Kidney (tissue), 14 donors: Measurements from ENCODE around the gene NTN4. TPM values are rescaled to one million over a fixed set of nuclear protein-coding genes. Genes with fewer than 3 reads are reported as not detected.

Experiments
- DNase-seq, 5 donors: peaks; one replicate each; pipeline ENCODE4 v3.0.0-alpha.2; 2013 to 2020
- FAIRE-seq: peaks from 2 replicates; lab custom pipeline; 2012; peaks lifted over from hg19 to GRCh38; lab: Jason Lieb, UNC
- H3K27ac ChIP-seq, 2 donors: one replicate each; pipeline ENCODE4 v1.7.0; 2013; ENCODE audit warnings: low read depth in 2 of 2, low read length in 2 of 2, inconsistent platforms in 1 of 2
- H3K27me3 ChIP-seq: one replicate; pipeline ENCODE4 v1.7.1; 2013; ENCODE audit warnings: low read length, inconsistent platforms; ENCODE audit not compliant: control insufficient read depth, insufficient read depth
- H3K36me3 ChIP-seq, 3 donors: one replicate each; pipeline versions ENCODE4 v1.7.0 to v1.7.1; 2013; ENCODE audit warnings: low read length in 3 of 3, control low read depth in 1 of 3, inconsistent platforms in 1 of 3; ENCODE audit not compliant: insufficient read depth in 3 of 3, control insufficient read depth in 2 of 3
- H3K4me1 ChIP-seq, 3 donors: one replicate each; pipeline versions ENCODE4 v1.7.0 to v1.7.1; 2013; ENCODE audit warnings: low read length in 3 of 3, inconsistent platforms in 1 of 3, low read depth in 1 of 3; ENCODE audit not compliant: control insufficient read depth in 2 of 3, insufficient read depth in 2 of 3
- H3K4me3 ChIP-seq, 3 donors: one replicate each; pipeline versions ENCODE4 v1.7.0 to v1.8.1; 2013; ENCODE audit warnings: low read length in 3 of 3, control low read depth in 1 of 3, inconsistent platforms in 1 of 3
- H3K9ac ChIP-seq, 3 donors: one replicate each; pipeline versions ENCODE4 v1.7.0 to v1.7.1; 2013; ENCODE audit warnings: low read length in 3 of 3, control low read depth in 1 of 3, inconsistent platforms in 1 of 3
- H3K9me3 ChIP-seq, 3 donors: one replicate each; pipeline versions ENCODE4 v1.7.0 to v1.7.1; 2013; ENCODE audit warnings: low read length in 3 of 3, control low read depth in 1 of 3, inconsistent platforms in 1 of 3; ENCODE audit not compliant: control insufficient read depth in 2 of 3, insufficient read depth in 1 of 3
- intact Hi-C: fragments of 100-400 bp; cut with DNase I; formaldehyde crosslinking; loops from one replicate; pipeline ENCODE4 v1.11.1; 2022
- polyA plus RNA-seq: library from polyadenylated mRNA; stranded (reverse); fragments of 350-450 nt; fragmentation: Illumina TruSeq; extraction: RNeasy Lipid Tissue Mini Kit (QIAGEN cat#74804); gene quantifications from one replicate; pipeline ENCODE4 v1.2.3, GENCODE V29; 2014; ENCODE audit warnings: low read depth, low replicate concordance; ENCODE audit not compliant: insufficient read depth
- total RNA-seq: library from RNA; stranded (reverse); fragmentation: NEBNext Ultra II Directional; extraction: Animal tissue kit (Norgen Biotek cat#: 25700); gene quantifications from one replicate; pipeline ENCODE4 v1.2.1, GENCODE V29; 2021
- TF ChIP-seq, protein P1 (sequence below): IDR thresholded peaks from 3 replicates; pipeline ENCODE4 v1.5.1; 2012; ENCODE audit warnings: mild to moderate bottlenecking, moderate library complexity, borderline replicate concordance; ENCODE audit not compliant: insufficient read depth; ENCODE audit errors: extremely low read depth
- donor health status: control.
- donor health status: control.
- donor health status: control.
- donor health status: control.
- donor health status: control.
- donor health status: DM: yes; HTN: yes; CAD: no.
- donor health status: Normal renal cell carcinoma (clear cell type).

Gene NTN4
- total and polyA plus RNA-seq, 2 donors from 2014 or later, result 71.0 to 83.2 TPM

GRCh38 chr12:95809000-95809680, 18.6 kb upstream of the NTN4 start:
- TF ChIP-seq, protein P1, sequence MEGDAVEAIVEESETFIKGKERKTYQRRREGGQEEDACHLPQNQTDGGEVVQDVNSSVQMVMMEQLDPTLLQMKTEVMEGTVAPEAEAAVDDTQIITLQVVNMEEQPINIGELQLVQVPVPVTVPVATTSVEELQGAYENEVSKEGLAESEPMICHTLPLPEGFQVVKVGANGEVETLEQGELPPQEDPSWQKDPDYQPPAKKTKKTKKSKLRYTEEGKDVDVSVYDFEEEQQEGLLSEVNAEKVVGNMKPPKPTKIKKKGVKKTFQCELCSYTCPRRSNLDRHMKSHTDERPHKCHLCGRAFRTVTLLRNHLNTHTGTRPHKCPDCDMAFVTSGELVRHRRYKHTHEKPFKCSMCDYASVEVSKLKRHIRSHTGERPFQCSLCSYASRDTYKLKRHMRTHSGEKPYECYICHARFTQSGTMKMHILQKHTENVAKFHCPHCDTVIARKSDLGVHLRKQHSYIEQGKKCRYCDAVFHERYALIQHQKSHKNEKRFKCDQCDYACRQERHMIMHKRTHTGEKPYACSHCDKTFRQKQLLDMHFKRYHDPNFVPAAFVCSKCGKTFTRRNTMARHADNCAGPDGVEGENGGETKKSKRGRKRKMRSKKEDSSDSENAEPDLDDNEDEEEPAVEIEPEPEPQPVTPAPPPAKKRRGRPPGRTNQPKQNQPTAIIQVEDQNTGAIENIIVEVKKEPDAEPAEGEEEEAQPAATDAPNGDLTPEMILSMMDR, result no peak
- Histone ChIP-seq H3K4me3 (no peak overlapping the region), H3K36me3 (no peaks in the 10 kb centered on the region), H3K4me1 (peaks cover 0 to 6% (median 2%) of the 10 kb centered on the region in 3 donors), H3K27ac (no peak overlapping the region), H3K27me3 (no peaks in the 10 kb centered on the region), H3K9ac (no peak overlapping the region), H3K9me3 (no peaks in the 10 kb centered on the region)
- DNase-seq (no peak), FAIRE-seq (no peak)
- intact Hi-C loops, result no loop called here

DNA sequence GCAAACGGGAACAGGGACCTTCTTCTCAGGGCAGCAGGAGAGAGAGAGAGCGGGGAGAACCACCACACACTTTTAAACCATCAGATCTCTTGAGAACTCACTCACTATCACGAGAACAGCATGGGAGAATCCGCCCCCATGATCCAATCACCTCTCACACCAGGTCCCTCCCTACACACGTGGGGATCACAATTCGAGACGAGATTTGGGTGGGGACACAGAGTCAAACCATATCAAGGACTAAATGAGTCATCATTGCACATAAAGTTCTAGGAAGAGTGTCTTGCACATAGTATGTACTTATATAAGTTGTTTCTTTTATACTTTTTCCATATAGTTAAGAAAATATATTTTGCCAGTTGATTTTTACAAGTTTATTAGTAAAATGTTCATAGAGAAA, 17.6 kb upstream of the NTN4 start:
- FAIRE-seq (no peak), DNase-seq (no peak)
- intact Hi-C loops, result no loop called here
- Histone ChIP-seq H3K27ac (no peak overlapping the region), H3K27me3 (no peaks in the 10 kb centered on the region), H3K36me3 (no peaks in the 10 kb centered on the region), H3K4me1 (peaks cover 0 to 8% (median 2%) of the 10 kb centered on the region in 3 donors), H3K9ac (no peak overlapping the region), H3K9me3 (no peaks in the 10 kb centered on the region), H3K4me3 (no peak overlapping the region)
- TF ChIP-seq, protein P1, result no peak

DNA sequence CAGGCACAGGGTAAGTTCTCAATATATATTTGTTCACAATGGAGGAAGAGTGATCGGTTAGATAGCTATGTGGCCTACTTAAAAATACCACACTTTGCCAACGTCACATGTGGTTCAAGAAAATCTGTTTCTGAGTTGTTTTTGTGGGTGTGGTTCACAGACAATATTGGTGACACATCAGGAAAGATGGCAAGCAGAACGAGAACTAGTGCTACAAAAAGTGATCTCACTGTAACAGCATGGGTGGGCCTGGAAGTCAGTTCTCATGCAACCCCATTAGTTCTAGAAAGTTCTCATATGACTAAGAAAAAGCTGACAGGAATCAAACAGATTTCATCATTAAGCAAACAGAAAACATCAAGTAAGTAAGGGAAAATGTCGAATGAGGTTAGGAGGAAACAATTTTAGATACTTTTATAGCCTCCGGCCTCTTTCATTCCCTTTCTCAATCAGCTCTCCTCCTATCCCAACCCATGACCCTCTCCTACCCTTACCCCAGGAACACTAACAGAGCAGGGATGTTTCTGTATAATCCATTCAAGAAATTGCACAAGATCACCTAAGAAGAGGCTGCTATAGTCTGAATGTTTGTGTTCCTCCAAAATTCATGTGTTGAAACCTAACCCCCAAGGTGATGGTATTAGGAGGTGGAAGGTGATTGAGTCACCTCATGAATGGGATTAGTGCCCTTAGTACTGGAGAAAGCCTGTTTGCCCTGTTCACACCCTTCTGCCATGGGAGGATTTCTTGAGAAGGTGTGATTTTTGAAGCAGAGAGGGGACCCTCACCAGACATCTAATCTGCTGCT, 15.5 kb upstream of the NTN4 start:
- DNase-seq (no peak), FAIRE-seq (no peak)
- H3K4me1 ChIP-seq, result peaks cover 0 to 15% (median 2%) of the 10 kb centered on the region in 3 donors
- no peaks in the 10 kb centered on the region for H3K36me3 ChIP-seq
- no peak overlapping the region for H3K9ac ChIP-seq
- H3K4me3 ChIP-seq, result no peak overlapping the region
- TF ChIP-seq, protein P1, result no peak
- H3K9me3 ChIP-seq, result no peaks in the 10 kb centered on the region
- no peaks in the 10 kb centered on the region for H3K27me3 ChIP-seq
- intact Hi-C loops, result no loop called here
- peak overlapping the region in 1 of 2 donors; percentile 57 for H3K27ac ChIP-seq
